Neural cell (in vitro differentiated cells): ENCODE measurements around the gene PTPRT.

Source experiments
- POLR2AphosphoS5 ChIP-seq: IDR thresholded peaks from 2 replicates; pipeline ENCODE4 v1.6.1; 2012
- TF ChIP-seq, protein P1 (sequence below): fragments of 450-650 bp; IDR thresholded peaks from 2 replicates; pipeline ENCODE4 v1.5.1; 2014; ENCODE audit warnings: antibody characterized with exemption, mild to moderate bottlenecking, moderate library complexity; ENCODE audit not compliant: poor library complexity, severe bottlenecking

DNA sequence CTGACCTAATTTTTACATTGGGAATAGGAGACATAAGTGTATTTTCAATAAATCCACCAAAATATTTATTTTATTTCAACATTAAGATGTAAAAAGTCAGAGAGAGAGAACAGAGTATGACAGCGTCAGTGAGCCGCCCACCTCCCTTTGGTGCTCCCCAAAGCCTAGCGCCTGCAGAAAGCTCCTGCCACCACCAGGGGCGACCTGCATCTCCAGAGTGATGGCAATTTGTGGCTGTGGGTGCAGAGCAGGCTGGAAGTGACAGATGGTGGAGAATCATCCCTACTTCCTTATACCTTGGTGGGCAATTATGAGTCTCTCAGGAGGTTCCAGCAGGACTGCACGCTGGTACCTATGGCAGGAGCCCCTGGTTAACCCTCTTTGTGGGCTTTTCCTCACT is 87.3 kb downstream of the PTPRT start:
- TF ChIP-seq, protein P1, sequence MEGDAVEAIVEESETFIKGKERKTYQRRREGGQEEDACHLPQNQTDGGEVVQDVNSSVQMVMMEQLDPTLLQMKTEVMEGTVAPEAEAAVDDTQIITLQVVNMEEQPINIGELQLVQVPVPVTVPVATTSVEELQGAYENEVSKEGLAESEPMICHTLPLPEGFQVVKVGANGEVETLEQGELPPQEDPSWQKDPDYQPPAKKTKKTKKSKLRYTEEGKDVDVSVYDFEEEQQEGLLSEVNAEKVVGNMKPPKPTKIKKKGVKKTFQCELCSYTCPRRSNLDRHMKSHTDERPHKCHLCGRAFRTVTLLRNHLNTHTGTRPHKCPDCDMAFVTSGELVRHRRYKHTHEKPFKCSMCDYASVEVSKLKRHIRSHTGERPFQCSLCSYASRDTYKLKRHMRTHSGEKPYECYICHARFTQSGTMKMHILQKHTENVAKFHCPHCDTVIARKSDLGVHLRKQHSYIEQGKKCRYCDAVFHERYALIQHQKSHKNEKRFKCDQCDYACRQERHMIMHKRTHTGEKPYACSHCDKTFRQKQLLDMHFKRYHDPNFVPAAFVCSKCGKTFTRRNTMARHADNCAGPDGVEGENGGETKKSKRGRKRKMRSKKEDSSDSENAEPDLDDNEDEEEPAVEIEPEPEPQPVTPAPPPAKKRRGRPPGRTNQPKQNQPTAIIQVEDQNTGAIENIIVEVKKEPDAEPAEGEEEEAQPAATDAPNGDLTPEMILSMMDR: no peak
- TF ChIP-seq POLR2AphosphoS5: no peak
